ENCODE data around the gene VDR.
A peak's percentile ranks its signal among the peaks of the same experiment; 100 is the strongest.

The VDR gene

DNA sequence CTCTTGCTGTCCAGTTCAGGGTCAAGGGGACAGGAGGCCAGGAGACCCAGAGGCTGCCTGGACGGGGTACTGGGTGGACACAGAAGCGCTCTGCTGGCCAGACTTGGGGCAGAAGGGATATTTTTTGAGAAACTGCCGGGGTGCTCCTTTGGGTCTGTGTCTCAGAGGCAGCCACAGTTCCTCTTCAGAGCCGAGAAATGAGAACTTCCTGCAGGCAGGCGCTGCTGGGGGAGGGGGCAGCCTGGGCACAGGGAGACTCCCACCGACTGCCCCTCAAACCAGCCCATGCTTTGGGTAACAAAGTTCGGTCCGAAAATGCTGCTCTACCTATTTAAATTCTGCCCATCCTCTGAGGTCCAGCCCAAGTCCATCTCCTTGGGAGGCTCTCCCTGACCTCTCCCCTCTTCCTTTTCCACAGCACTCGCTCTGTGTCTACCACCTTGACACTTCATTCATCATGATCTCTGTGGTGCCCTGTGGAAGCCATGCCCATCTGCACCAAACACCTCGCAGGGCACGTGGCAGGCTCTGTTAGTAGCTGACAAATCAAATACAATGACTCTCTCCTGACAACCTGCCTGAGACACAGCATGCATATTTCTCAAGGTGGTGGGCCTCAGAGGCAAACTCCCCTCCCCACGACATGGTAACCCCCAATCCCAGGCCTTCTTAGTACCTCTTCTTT, 101.5 kb downstream of the VDR start:
- DNase-seq (ENCODE audit: extremely low spot score, insufficient read length, low read depth) = no peak
- no peak for FAIRE-seq

DNA sequence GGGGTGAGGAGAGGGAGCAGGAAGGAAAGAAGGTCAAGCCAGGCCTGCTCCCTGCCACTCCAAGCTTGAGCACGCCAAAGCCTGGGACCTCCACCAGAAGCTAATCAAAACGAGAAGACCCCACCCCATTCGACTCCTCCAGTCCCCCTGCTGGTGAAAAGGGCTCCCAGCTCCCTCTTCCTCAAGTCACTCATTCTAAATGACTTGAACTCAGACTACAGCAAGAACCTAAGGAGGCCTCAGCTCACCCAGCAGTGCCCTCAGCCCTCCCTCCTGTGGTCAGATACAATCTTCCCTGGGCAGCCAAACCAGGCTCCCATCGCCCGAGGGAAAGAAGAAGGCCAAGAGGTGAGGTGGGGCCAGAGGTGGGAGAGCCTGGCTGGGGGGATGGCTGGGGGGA, 102.5 kb downstream of the VDR start:
- FAIRE-seq = no peak

DNA sequence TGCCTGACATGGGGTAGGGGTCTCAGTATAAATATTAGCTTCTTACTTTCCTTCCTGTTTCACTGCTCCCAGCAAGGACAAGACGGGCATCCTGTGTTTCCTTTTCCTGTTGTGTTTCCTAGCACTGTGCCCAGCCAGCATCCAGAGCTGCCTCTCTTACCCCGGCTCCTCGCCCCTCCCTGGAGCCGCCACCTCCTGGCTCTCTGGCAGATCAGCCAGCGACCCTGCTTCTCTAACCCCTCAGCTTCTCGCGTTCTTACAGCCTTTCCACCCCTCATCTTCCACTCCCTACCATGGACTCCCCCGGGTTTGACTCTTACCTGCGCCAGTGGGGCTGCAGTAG, 102.9 kb downstream of the VDR start:
- no peak for FAIRE-seq
- DNase-seq (ENCODE audit: extremely low spot score, insufficient read length, low read depth) = no peak

More for the DNA sequence above, 102.5 kb downstream of the VDR start:
- DNase-seq (ENCODE audit: extremely low spot score, insufficient read length, low read depth) = no peak

DNA sequence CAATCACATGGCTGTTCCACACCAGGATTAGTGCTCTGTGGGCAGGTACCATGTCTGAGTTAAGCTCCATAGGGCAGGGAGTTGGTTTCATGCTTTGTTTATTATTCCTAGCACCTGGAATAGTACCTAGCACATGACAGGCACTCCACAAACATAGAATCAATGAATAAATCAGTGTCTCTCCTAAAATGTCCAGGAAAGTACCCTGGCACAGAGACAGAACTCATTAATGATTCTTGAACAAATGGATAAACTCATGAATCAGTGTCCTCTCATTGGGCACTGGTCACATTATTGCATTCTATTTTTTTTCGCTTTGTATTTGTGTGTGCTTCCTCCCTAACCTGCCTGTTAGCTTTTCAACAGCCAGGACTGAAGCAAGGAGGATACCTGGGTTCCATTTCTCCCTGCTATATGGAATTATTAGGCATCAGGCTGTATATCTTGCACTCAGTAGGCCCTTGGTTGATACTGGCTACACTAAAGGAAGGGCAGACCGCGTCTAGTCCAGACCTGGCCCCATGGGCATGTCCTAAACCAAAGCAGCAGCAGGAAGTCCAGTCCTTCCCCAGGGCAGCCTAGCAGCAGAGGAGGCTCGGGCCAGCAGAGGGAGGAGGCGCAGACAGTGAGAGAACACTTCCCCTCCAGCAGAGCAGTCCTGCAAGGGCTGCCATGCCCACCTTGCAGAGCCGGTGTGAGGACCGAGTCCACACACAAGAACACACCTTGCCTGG, 103.5 kb downstream of the VDR start:
- DNase-seq (ENCODE audit: extremely low spot score, insufficient read length, low read depth) = no peak
- FAIRE-seq = no peak

- FAIRE-seq = no peak
- DNase-seq (ENCODE audit: extremely low spot score, insufficient read length, low read depth) = no peak
Observed at GRCh38 chr12:47800582-47800981, 104.2 kb downstream of the VDR start.

DNA sequence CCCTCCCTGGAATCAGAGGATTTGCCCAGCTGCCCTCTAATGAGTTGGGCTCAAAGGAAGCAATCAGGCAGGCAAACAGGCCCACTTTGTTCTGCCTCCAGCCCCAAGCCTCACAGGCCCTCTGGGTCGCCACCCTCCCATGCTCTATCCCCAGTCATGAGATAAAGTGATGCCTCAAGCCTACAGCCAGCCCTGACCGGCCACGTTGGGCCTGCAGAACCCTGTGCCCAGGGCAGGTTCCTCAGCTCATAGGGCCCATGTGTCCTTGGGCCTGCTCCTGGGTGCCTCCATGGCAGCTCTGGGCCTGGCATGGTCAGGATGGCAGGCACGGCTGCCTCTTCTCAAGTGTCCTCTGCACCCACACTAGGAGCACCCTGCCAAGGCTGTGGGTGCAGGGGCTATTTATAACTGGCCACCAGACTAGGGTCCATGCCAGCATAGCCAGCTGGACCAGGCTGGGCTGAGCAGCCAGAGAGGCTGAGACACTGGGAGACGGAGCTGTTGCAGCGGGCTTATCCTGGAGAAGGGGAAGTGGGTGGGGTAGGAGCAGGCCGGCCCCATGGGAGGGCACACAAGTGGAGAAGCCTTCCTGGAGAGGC, 105.3 kb downstream of the VDR start:
- DNase-seq (ENCODE audit: extremely low spot score, insufficient read length, low read depth) (no peak), FAIRE-seq (no peak)

GRCh38 chr12:47798382-47798948, 106.3 kb downstream of the VDR start:
- FAIRE-seq (no peak), DNase-seq (ENCODE audit: extremely low spot score, insufficient read length, low read depth) (no peak)

DNA sequence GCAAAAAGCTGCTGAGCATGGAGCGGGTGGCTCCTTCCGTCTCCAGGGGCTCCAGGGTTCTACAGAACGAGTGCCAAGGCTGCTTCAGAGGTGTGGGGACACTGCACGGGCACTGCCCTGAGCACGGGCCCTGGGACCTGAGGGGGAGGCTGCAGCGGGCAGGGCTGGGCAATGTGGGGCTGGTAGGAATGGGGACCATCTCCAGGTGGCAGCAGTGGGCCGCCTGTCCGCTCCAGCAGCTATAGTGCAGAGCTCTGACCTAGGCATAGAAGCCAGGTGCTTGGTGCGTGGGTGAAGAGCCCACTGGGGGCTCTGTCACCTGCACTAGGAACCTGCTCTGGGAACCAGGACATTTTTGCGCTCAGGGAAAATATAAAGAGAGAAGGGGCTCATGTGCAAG, 107.4 kb downstream of the VDR start:
- FAIRE-seq = no peak
- DNase-seq (ENCODE audit: extremely low spot score, insufficient read length, low read depth) = peak; percentile 59

GRCh38 chr12:47795814-47796411, 108.9 kb downstream of the VDR start:
- FAIRE-seq (no peak), DNase-seq (ENCODE audit: extremely low spot score, insufficient read length, low read depth) (no peak)

DNA sequence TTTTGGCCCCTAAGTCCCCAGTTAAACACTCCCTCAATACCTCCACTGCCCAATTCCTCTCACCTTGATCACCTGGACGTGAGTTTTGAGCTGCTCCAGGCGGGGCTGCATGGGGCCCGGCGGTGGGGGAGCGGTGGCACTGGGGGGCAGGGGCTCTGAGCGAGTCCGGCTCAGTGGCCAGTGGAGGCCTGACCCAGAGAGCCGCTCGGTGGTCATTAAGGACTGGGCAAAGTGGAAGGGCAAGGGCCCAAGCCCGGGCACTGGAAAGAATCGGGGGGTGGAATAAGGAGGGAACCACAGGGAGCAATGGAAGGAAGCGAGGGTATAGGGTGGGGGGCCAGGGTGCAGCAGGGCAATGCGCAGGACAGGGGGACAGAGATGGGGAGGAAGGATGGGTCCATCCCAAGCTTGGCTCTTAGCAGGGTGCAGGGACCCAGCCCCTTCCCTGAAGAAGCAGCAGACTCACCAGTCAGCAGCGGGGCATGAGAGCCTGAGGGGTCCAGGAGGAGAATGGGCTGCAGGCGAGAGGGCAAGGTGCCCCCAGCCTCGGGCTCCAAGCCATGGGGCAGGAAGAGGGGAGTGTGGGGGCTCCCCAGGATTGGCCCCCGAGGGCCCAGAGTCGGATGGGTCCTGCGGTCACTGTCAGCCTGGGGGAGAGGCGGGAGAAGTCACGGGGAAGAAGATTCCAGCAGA, 109.5 kb downstream of the VDR start:
- FAIRE-seq = no peak

GRCh38 chr12:47794679-47795078, 110.1 kb downstream of the VDR start:
- no peak for FAIRE-seq
- no peak for DNase-seq (ENCODE audit: extremely low spot score, insufficient read length, low read depth)

More for the DNA sequence above, 109.5 kb downstream of the VDR start:
- DNase-seq (ENCODE audit: extremely low spot score, insufficient read length, low read depth) = no peak

DNA sequence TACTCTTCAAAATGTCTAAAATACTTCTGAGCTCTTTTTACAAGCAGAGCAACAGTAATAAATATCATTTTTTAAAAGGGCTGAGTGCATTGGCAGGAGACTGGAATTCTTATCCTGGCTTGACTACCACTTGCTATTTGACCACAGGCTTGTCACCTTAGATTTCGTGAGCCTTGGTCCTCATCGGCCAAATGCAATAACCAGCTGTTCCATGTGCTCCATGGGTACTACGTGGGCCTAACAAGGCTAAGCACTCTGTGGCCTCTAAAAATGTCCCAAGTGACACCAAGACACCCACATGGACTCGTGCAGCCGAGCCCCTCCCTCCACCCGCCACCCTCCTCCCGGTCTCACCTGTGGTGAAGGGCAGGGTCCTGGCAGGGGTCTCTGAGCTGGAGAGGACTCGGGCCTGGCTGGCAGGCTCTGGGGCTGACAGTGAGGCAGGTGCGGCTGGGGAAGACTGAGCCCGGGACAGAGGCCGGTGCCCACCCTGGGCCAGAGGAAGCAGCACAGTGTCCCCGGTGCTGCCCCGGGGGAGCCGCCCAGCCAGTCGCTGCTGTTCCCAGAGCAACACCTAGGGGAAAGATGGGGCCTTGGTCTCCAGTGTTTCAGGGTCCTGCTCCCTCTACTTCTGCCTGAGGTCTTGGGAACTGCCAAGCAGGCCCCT, 111.6 kb downstream of the VDR start:
- DNase-seq (ENCODE audit: extremely low spot score, insufficient read length, low read depth) = no peak
- no peak for FAIRE-seq

GRCh38 chr12:47791874-47792273, 112.9 kb downstream of the VDR start:
- DNase-seq (ENCODE audit: extremely low spot score, insufficient read length, low read depth) (no peak), FAIRE-seq (no peak)

Measured in GM18507 (cell line).